GM18499 (cell line): ENCODE results near the gene MPZ.
"Not testable (repeated sequence)": the region's sequence is repeated elsewhere in the genome, so short reads cannot be mapped to it uniquely, and the experiment has no call there.

Source experiments
- ATAC-seq: cut with Tn5 transposase; IDR thresholded peaks from one replicate; pipeline ENCODE4 v1.9.1; 2021; ENCODE audit warnings: moderate number of reproducible peaks; ENCODE audit not compliant: insufficient read depth, unreplicated experiment

MPZ gene

DNA sequence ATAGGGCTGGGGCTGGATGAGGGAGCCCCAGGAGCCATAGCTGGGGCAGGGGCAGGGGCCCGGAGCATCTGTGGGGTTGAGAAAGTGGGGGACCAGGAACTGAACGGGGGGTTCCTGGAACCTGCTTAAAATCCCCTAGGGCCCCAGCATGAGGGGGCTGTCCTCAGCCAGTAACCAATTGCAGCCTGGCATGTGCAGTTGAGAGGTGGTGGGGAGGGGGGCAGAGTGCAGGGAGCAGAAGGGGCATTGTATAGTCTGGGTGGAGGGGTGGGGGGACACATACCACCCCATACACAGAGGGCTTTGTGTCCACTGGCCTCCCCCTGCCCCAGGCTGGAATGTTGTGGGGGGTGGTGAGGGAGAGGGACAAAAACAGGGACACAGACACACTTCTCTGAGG lies at the start of gene MPZ:
Gene MPZ (minus strand): TSS at position 101 of the 400 bp plus-strand sequence. CDS start 63 bp downstream, at position 38.
- ATAC-seq, result no peak

DNA sequence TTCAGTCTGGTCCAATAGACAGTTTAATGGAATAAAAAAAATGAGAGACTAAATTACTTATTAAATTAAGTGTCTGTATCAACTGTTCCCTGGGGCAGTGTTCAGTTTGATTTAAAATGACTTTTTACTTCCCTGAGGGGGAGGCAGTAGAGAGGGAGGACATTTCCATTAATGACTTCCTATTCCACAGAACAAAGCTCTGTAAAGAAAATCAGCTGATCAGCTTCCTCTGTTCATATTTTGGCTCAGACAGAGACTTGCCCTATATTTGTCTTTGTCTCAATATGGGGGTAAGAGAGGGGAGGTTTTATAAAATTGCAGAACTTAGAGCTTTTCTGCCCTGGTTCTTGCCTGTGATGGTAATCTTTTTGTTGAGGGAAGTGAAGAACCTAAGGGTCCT lies 49.5 kb upstream of the MPZ start:
- ATAC-seq, result no peak

GRCh38 chr1:161357073-161357472 lies 47.3 kb upstream of the MPZ start:
- no peak for ATAC-seq

DNA sequence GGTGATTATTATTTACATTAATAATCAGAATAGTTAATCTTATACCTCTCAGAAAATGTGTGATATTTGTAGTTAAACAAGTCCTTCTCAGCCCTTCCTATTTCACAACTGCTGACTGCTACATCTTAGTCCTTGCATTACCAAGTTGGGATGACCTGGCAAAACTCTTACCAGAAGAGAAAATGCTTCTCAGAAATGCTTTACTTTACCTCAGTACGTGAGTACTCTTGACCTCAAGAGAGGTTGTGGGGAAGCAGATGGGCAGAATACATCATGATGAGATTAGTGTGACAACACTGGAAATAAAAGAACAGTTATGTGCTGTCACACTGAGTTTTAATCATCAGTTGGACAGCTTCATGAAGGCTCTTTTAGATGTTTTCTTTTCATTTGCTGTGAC lies 41.7 kb upstream of the MPZ start:
- no peak for ATAC-seq

DNA sequence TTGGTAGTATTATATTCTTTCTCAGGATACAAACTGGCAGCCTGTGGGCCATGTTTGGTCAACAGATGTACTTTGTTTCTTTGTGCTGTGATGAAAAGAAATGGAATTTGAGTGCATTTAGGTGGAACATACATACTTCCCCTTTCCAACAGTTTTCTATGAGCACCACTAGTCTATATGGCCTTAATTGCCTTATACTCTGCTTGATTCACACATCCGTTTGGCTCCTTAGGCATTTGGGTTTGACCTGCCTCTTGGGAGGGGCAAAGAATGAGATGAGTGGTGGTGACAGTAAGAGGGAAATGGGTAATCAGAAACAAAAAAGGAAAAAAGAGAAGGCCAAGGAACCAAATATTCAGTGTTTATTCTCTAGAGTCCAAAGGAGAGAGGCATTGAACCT lies 40.9 kb upstream of the MPZ start:
- ATAC-seq, result no peak

DNA sequence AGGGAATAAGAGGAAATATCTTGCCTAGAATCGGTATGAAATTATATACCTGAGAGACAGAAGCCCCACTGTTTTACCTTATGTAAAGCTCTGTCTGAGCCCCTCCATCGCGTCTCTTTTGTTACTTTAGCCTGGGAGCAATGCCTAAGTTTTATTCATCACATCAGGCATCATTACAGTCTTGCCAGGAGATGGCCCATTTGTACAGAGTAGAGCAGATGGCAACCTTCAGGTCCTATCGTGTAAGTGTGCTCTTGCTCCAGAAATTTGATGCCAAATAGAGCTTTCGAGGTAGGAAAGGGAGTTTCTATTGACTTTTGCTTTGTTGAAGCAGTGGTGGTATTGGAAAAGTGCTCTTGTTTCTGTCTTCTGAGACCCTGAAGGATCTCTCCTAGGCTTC lies 33.1 kb upstream of the MPZ start:
- no peak for ATAC-seq

- no peak for ATAC-seq
Measured at GRCh38 chr1:161342177-161342576, 32.4 kb upstream of the MPZ start.

- no peak for ATAC-seq
Measured at GRCh38 chr1:161335796-161336195, 26.0 kb upstream of the MPZ start.

GRCh38 chr1:161333166-161333565 lies 23.4 kb upstream of the MPZ start:
- ATAC-seq, result no peak

GRCh38 chr1:161330346-161330745 lies 20.6 kb upstream of the MPZ start:
- no peak for ATAC-seq

DNA sequence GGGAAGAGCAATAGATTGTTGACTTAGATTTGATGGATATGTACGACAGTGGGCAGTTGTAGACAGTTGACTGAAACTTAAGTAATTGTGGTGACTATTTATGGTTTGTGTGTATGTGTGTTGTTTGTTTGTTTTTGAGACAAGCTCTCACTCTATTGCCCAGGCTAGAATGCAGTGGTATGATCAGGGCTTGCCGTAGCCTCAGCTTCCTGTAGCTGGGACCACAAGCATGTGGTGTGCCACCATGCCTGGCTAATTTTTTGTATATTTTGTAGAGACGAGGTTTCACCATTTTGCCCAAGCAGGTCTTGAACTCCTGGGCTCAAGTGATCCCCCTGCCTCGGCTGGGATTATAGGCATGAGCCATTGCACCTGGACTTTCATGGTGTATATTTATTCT lies 14.3 kb upstream of the MPZ start:
- ATAC-seq, result no peak

DNA sequence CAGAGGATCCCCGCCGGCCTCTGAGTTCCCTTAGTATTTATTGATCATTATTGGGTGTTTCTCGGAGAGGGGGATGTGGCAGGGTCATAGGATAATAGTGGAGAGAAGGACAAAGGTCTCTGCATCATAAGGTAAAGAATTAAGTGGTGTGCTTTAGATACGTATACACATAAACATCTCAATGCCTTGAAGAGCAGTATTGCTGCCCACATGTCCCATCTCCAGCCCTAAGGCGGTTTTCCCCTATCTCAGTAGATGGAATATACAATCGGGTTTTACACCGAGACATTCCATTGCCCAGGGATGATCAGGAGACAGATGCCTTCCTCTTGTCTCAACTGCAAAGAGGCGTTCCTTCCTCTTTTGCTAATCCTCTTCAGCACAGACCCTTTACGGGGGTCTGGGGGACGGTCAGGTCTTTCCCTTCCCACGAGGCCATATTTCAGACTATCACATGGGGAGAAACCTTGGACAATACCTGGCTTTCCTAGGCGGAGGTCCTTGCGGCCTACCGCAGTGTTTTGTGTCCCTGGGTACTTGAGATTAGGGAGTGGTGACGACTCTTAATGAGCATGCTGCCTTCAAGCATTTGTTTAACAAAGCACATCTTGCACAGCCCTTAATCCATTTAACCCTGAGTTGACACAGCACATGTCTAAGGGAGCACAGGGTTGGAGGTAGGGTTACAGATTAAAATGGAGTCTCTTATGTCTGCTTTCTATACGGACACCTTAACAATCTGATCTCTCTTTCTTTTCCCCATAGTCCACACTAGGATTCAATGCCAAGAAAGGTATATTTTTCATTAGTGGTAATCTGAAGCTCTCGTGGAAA lies 6.3 kb upstream of the MPZ start:
- not testable (repeated sequence) for ATAC-seq

DNA sequence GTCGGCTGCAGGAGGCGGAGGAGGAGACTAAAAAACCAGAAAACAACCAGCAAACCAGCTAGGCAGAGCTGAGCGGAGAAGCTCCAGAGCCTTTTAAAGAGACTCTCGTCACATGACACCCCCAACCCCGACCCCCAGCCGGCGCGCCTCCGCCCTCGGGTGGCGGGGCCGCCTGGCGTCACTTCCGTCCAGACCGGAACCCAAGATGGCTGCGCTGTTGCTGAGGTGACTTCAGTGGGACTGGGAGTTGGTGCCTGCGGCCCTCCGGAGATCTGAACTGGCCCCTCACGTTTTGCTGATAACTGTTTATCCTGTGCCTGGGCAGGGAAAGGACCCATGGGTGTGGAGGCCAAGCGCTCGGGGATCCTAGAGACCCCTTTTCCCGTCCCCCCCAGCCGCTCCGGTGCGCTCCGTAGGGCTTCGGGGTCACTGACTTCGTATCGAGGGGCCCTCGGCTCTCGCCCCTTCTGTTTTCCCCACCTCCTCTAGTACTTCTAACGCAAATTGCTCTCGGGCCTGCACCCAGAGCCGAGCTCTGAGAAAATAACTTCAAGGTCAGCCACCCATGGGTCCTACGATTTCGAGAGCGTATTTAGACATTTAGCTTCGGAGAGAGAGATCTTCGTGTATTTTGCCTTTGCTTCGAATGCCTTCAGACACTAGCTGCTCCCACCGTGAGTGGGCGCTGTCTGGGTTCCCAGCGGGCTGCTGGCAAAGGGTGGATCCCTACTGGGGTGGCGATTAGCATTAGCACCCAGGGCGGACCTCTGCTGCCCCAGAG lies 4.6 kb upstream of the MPZ start, which contains the start of gene SDHC:
Gene SDHC (plus strand): TSS at position 181 of the 781 bp plus-strand sequence. CDS start 25 bp downstream, at position 206.
- peak; percentile 52 for ATAC-seq

GRCh38 chr1:161313554-161314200 lies 3.9 kb upstream of the MPZ start:
- no peak for ATAC-seq

DNA sequence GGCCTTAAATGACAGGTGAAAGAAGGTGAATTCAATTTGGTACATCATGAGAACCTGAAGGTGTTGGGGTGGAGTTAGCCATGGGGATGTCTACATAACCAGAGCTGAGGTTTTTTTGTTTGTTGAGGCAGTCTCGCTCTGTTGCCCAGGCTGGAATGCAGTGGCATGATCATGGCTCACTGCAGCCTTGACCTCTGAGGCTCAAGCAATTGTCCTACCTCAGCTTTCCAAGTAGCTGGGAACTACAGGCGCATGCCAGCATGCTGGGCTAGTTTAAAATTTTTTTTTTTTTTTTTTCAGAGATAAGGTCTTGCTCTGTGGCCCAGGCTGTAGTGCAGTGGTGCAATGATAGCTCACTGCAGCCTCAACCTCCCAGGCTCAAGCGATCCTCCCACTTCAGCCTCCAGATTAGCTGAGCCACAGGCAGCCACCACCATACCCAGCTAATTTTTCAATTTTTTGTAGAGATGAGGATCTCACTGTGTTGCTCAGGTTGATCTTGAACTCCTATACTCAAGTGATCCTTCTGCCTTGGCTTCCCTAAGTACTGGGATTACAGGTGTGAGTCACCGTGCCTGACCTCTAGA lies 1.9 kb upstream of the MPZ start:
- ATAC-seq, result no peak

DNA sequence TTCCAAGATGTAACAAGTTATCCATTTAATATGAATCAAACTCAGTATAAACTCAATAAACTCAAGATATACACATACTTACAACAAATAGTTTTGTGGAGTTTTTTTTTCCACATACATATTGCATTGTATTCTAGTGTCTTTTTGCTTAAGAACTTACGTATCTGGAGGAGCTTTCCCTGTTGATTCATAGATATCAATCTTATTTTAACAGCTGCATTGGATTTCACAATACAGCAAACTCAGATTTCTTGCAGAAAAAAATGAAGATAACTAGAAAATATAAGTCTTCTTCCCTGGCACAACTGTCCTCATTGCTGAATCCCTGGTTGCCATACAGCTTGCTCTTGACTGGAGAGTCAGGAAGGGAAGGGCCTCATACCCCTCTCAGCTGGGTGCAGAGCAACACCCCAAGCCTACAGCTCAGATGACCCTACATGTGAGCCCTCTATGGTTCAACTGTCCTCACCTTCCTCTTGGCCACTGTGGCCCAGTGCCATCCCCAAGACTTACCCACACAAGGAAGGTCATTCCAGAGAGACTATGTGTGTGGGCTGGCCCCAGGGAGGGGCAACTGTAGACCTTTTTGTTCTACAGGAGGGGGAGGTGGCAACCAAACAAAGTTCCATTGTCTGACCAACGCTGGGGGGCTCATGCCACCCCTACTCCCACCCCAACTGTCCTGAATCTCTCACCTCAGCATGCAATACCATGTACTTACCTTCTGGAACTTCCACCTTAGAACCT lies 1.7 kb downstream of the MPZ start:
- no peak for ATAC-seq

DNA sequence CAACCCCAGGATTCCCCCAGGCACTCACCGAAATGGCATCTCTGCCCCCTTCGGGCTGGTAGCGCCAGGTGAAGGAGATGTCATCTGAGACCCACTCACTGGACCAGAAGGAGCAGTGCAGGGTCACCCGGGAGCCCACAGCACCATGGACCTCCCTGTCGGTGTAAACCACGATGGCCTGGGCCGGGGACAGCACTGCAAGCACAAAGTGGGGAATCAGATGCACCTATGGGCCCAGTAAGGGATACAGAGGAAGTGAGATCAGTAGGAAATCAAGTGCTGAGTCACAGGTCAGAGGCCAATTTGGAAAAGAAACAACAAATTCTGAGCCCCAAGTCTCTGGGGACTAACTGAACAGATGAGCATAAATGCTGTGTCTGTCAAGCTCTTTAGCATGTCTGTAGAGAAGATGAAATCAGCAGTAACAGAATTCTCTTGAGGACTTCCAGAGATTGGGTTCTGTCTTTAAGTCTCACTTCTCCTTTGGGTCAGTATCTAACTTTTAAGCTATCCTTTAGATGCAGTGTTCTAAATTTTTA lies 2.5 kb downstream of the MPZ start:
- ATAC-seq, result no peak

GRCh38 chr1:161305867-161306519 lies 3.8 kb downstream of the MPZ start:
- ATAC-seq, result no peak
